ENCODE data around the gene KIF5C.
A peak's percentile ranks its signal among the peaks of the same experiment; 100 is the strongest.

Gene KIF5C

DNA sequence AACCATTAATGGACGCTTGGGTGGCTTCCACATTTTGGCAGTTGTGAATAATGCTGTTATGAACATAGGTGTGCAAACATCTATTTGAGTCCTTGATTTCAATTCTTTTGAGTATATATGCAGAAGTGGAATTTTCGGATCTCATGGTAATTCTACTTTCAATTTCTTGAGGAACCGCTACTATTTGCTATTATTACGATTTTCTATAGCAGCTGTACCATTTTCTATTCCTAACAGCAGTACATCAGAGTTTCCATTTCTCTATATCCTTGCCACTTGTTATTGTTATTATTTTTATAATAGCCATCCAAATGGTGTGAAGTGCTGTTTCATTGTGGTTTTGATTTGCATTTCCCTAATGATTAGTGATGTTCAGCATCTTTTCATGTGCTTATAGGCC is 69.5 kb downstream of the KIF5C start:
- Histone ChIP-seq H3K4me3 (ENCODE audit: control insufficient read depth in 1 of 7, extremely low read depth in 1 of 7, insufficient read depth in 4 of 7, low read depth in 2 of 7, low read length in 6 of 7) (no peak overlapping the region), H3K27me3 (replicated peaks in 2 of 5; ENCODE audit: control insufficient read depth in 4 of 5, insufficient read depth in 5 of 5, low read length in 4 of 5) (no peaks in the 10 kb centered on the region), H3K36me3 (ENCODE audit: control insufficient read depth in 4 of 4, insufficient read depth in 4 of 4, low read length in 3 of 4) (no peaks in the 10 kb centered on the region), H3K27ac (ENCODE audit: insufficient read depth in 1 of 2, low read depth in 1 of 2, low read length in 2 of 2, poor library complexity in 1 of 2, severe bottlenecking in 2 of 2) (no peak overlapping the region), H3K9me3 (ENCODE audit: control extremely low read depth in 1 of 5, control insufficient read depth in 4 of 5, insufficient read depth in 2 of 5, low read depth in 1 of 5, low read length in 4 of 5) (no peaks in the 10 kb centered on the region), H3K4me1 (ENCODE audit: control extremely low read depth in 1 of 4, control insufficient read depth in 4 of 4, insufficient read depth in 4 of 4, low read length in 3 of 4) (peaks cover 8 to 27% (median 17%) of the 10 kb centered on the region in 4 experiments)
- no peak for DNase-seq
- CTCF ChIA-PET = interaction anchor here (1.2 to 1.3 kb wide), 2 partner anchors 17 to 21 kb away, joined by 3 to 4 read pairs; no protein-coding TSS in a partner anchor
- WGBS (ENCODE audit: insufficient coverage) = 90% methylated on average over 2 of the region's 4 CpGs
- POLR2A ChIA-PET = no interaction called here

GRCh38 chr2:148947299-148947698 is 72.3 kb downstream of the KIF5C start:
- no peaks in the 10 kb centered on the region for H3K9me3 ChIP-seq (ENCODE audit: control extremely low read depth in 1 of 5, control insufficient read depth in 4 of 5, insufficient read depth in 2 of 5, low read depth in 1 of 5, low read length in 4 of 5)
- H3K4me1 ChIP-seq (ENCODE audit: control extremely low read depth in 1 of 4, control insufficient read depth in 4 of 4, insufficient read depth in 4 of 4, low read length in 3 of 4) = peaks cover 9 to 44% (median 24%) of the 10 kb centered on the region in 4 experiments
- no peak for DNase-seq
- WGBS (ENCODE audit: insufficient coverage) = 96% methylated on average over 7 of the region's 7 CpGs
- POLR2A ChIA-PET = no interaction called here
- no peak overlapping the region for H3K4me3 ChIP-seq (ENCODE audit: control insufficient read depth in 1 of 7, extremely low read depth in 1 of 7, insufficient read depth in 4 of 7, low read depth in 2 of 7, low read length in 6 of 7)
- CTCF ChIA-PET = interaction anchor here (1.9 kb wide), 1 partner anchor 28 kb away, joined by 5 read pairs; no protein-coding TSS in a partner anchor
- no peak overlapping the region for H3K27ac ChIP-seq (ENCODE audit: insufficient read depth in 1 of 2, low read depth in 1 of 2, low read length in 2 of 2, poor library complexity in 1 of 2, severe bottlenecking in 2 of 2)
- no peaks in the 10 kb centered on the region for H3K36me3 ChIP-seq (ENCODE audit: control insufficient read depth in 4 of 4, insufficient read depth in 4 of 4, low read length in 3 of 4)
- no peaks in the 10 kb centered on the region for H3K27me3 ChIP-seq (replicated peaks in 2 of 5; ENCODE audit: control insufficient read depth in 4 of 5, insufficient read depth in 5 of 5, low read length in 4 of 5)

DNA sequence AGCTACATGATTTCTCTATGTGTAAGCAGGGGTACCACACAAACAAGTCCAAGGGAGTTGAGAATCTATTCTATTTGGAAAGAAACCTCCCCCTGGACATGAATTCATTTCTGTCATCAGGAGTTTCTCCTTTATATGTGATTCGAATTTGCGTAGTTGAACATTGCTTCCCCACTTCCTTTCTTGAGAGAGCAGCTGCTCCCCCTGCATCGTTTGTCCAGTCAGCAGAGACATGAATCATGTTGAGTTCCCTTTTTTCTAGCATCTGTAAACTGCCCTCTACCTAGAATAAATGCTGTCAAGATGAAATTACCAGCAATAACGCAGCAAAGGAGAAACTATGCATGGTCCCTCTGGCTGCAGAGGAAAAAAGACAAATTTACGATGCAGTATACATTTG is 73.8 kb downstream of the KIF5C start:
- ChIA-PET POLR2A (interaction anchor here (0.6 kb wide), 1 partner anchor 460 kb away, joined by 3 read pairs; no protein-coding TSS in a partner anchor), CTCF (interaction anchor here (1.1 to 1.9 kb wide), 3 partner anchors 17 to 408 kb away, joined by 3 to 6 read pairs (median 3); no protein-coding TSS in a partner anchor)
- no peaks in the 10 kb centered on the region for H3K9me3 ChIP-seq (ENCODE audit: control extremely low read depth in 1 of 5, control insufficient read depth in 4 of 5, insufficient read depth in 2 of 5, low read depth in 1 of 5, low read length in 4 of 5)
- H3K4me3 ChIP-seq (ENCODE audit: control insufficient read depth in 1 of 7, extremely low read depth in 1 of 7, insufficient read depth in 4 of 7, low read depth in 2 of 7, low read length in 6 of 7) = peak overlapping the region in 1 of 7 experiments; percentile 37
- 0% methylated on average over 1 of the region's 5 CpGs for WGBS (ENCODE audit: insufficient coverage)
- H3K4me1 ChIP-seq (ENCODE audit: control extremely low read depth in 1 of 4, control insufficient read depth in 4 of 4, insufficient read depth in 4 of 4, low read length in 3 of 4) = peaks cover 7 to 43% (median 32%) of the 10 kb centered on the region in 4 experiments
- H3K27me3 ChIP-seq (replicated peaks in 2 of 5; ENCODE audit: control insufficient read depth in 4 of 5, insufficient read depth in 5 of 5, low read length in 4 of 5) = no peaks in the 10 kb centered on the region
- H3K36me3 ChIP-seq (ENCODE audit: control insufficient read depth in 4 of 4, insufficient read depth in 4 of 4, low read length in 3 of 4) = no peaks in the 10 kb centered on the region
- H3K27ac ChIP-seq (ENCODE audit: insufficient read depth in 1 of 2, low read depth in 1 of 2, low read length in 2 of 2, poor library complexity in 1 of 2, severe bottlenecking in 2 of 2) = peak overlapping the region in 1 of 2 experiments; percentile 16
- DNase-seq = peak; percentile 73 to 96 (median 94)

DNA sequence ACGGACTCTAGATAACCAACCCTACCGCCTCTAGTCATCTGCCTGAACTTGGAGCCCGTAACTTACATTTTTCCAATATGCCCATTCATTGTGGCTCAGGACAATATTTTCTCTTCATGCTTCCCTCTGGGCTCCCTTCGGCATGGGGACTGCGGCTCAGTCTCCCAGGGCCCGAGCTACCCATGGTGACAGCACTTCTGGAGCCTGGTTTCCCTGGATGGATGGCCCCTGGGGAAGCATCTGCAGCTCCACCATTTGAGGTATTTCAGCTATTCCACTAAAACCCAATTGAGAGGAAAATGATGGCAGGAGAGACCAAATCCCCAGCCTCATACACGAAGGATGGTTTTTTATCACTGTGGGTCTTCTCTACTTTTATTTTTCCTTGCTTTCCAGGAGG is 74.3 kb downstream of the KIF5C start:
- H3K9me3 ChIP-seq (ENCODE audit: control extremely low read depth in 1 of 5, control insufficient read depth in 4 of 5, insufficient read depth in 2 of 5, low read depth in 1 of 5, low read length in 4 of 5) = no peaks in the 10 kb centered on the region
- no peak for DNase-seq
- ChIA-PET POLR2A (no interaction called here), CTCF (interaction anchor here (1.4 to 1.9 kb wide), 2 partner anchors 17 to 21 kb away, joined by 3 to 6 read pairs; no protein-coding TSS in a partner anchor)
- no peak overlapping the region for H3K27ac ChIP-seq (ENCODE audit: insufficient read depth in 1 of 2, low read depth in 1 of 2, low read length in 2 of 2, poor library complexity in 1 of 2, severe bottlenecking in 2 of 2)
- H3K36me3 ChIP-seq (ENCODE audit: control insufficient read depth in 4 of 4, insufficient read depth in 4 of 4, low read length in 3 of 4) = no peaks in the 10 kb centered on the region
- peaks cover 7 to 43% (median 32%) of the 10 kb centered on the region in 4 experiments for H3K4me1 ChIP-seq (ENCODE audit: control extremely low read depth in 1 of 4, control insufficient read depth in 4 of 4, insufficient read depth in 4 of 4, low read length in 3 of 4)
- WGBS (ENCODE audit: insufficient coverage) = 90% methylated on average over 7 of the region's 7 CpGs
- H3K4me3 ChIP-seq (ENCODE audit: control insufficient read depth in 1 of 7, extremely low read depth in 1 of 7, insufficient read depth in 4 of 7, low read depth in 2 of 7, low read length in 6 of 7) = no peak overlapping the region
- no peaks in the 10 kb centered on the region for H3K27me3 ChIP-seq (replicated peaks in 2 of 5; ENCODE audit: control insufficient read depth in 4 of 5, insufficient read depth in 5 of 5, low read length in 4 of 5)

GRCh38 chr2:148952621-148953020 is 77.6 kb downstream of the KIF5C start:
- 0% methylated on average over 4 of the region's 5 CpGs for WGBS (ENCODE audit: insufficient coverage)
- Histone ChIP-seq H3K4me3 (ENCODE audit: control insufficient read depth in 1 of 7, extremely low read depth in 1 of 7, insufficient read depth in 4 of 7, low read depth in 2 of 7, low read length in 6 of 7) (peak overlapping the region in 1 of 7 experiments; percentile 7), H3K4me1 (ENCODE audit: control extremely low read depth in 1 of 4, control insufficient read depth in 4 of 4, insufficient read depth in 4 of 4, low read length in 3 of 4) (peaks cover 7 to 42% (median 30%) of the 10 kb centered on the region in 4 experiments), H3K9me3 (ENCODE audit: control extremely low read depth in 1 of 5, control insufficient read depth in 4 of 5, insufficient read depth in 2 of 5, low read depth in 1 of 5, low read length in 4 of 5) (no peaks in the 10 kb centered on the region), H3K27ac (ENCODE audit: insufficient read depth in 1 of 2, low read depth in 1 of 2, low read length in 2 of 2, poor library complexity in 1 of 2, severe bottlenecking in 2 of 2) (no peak overlapping the region), H3K36me3 (ENCODE audit: control insufficient read depth in 4 of 4, insufficient read depth in 4 of 4, low read length in 3 of 4) (no peaks in the 10 kb centered on the region), H3K27me3 (replicated peaks in 2 of 5; ENCODE audit: control insufficient read depth in 4 of 5, insufficient read depth in 5 of 5, low read length in 4 of 5) (no peaks in the 10 kb centered on the region)
- peak; percentile 58 to 90 (median 89) for DNase-seq
- ChIA-PET CTCF (interaction anchor here (1.0 kb wide), 1 partner anchor 32 kb away, joined by 3 read pairs; no protein-coding TSS in a partner anchor), POLR2A (interaction anchor here (1.1 kb wide), 1 partner anchor 13 kb away, joined by 3 read pairs; no protein-coding TSS in a partner anchor)

GRCh38 chr2:148953426-148953825 is 78.4 kb downstream of the KIF5C start:
- 100% methylated on average over 5 of the region's 6 CpGs for WGBS (ENCODE audit: insufficient coverage)
- H3K27me3 ChIP-seq (replicated peaks in 2 of 5; ENCODE audit: control insufficient read depth in 4 of 5, insufficient read depth in 5 of 5, low read length in 4 of 5) = no peaks in the 10 kb centered on the region
- CTCF ChIA-PET = no interaction called here

DNA sequence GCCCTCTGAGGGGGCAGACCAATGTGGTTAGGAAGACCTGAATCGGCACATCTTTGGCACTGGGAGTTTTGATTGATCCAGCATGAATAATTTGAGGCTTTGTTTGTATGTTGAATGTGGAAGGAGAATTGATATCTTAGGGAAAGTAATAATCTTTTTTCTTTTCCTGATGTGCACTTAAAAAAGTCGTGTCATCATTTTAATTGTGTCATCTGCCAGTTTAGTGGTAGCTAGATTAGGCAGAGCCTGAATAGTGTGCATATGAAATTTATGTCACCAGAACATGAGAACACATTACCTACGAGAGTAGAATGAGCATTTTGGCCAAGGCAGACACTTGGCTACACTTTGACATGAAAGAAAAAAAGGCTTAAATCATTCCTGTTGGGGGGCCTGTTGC is 79.5 kb downstream of the KIF5C start:
- peaks cover 4 to 25% (median 14%) of the 10 kb centered on the region in 4 experiments for H3K4me1 ChIP-seq (ENCODE audit: control extremely low read depth in 1 of 4, control insufficient read depth in 4 of 4, insufficient read depth in 4 of 4, low read length in 3 of 4)
- H3K36me3 ChIP-seq (ENCODE audit: control insufficient read depth in 4 of 4, insufficient read depth in 4 of 4, low read length in 3 of 4) = no peaks in the 10 kb centered on the region
- H3K27ac ChIP-seq (ENCODE audit: insufficient read depth in 1 of 2, low read depth in 1 of 2, low read length in 2 of 2, poor library complexity in 1 of 2, severe bottlenecking in 2 of 2) = no peak overlapping the region
- H3K4me3 ChIP-seq (ENCODE audit: control insufficient read depth in 1 of 7, extremely low read depth in 1 of 7, insufficient read depth in 4 of 7, low read depth in 2 of 7, low read length in 6 of 7) = no peak overlapping the region
- no peak for DNase-seq
- H3K27me3 ChIP-seq (replicated peaks in 2 of 5; ENCODE audit: control insufficient read depth in 4 of 5, insufficient read depth in 5 of 5, low read length in 4 of 5) = no peaks in the 10 kb centered on the region
- WGBS (ENCODE audit: insufficient coverage) = 87% methylated on average over 2 of the region's 3 CpGs
- no peaks in the 10 kb centered on the region for H3K9me3 ChIP-seq (ENCODE audit: control extremely low read depth in 1 of 5, control insufficient read depth in 4 of 5, insufficient read depth in 2 of 5, low read depth in 1 of 5, low read length in 4 of 5)
- ChIA-PET POLR2A (no interaction called here), CTCF (interaction anchor here (0.7 to 1.2 kb wide), 2 partner anchors 18 to 27 kb away, joined by 3 to 4 read pairs; no protein-coding TSS in a partner anchor)

More at GRCh38 chr2:148953426-148953825, 78.4 kb downstream of the KIF5C start:
- POLR2A ChIA-PET = no interaction called here
- Histone ChIP-seq H3K9me3 (ENCODE audit: control extremely low read depth in 1 of 5, control insufficient read depth in 4 of 5, insufficient read depth in 2 of 5, low read depth in 1 of 5, low read length in 4 of 5) (no peaks in the 10 kb centered on the region), H3K4me1 (ENCODE audit: control extremely low read depth in 1 of 4, control insufficient read depth in 4 of 4, insufficient read depth in 4 of 4, low read length in 3 of 4) (peaks cover 6 to 36% (median 25%) of the 10 kb centered on the region in 4 experiments), H3K27ac (ENCODE audit: insufficient read depth in 1 of 2, low read depth in 1 of 2, low read length in 2 of 2, poor library complexity in 1 of 2, severe bottlenecking in 2 of 2) (no peak overlapping the region), H3K4me3 (ENCODE audit: control insufficient read depth in 1 of 7, extremely low read depth in 1 of 7, insufficient read depth in 4 of 7, low read depth in 2 of 7, low read length in 6 of 7) (no peak overlapping the region), H3K36me3 (ENCODE audit: control insufficient read depth in 4 of 4, insufficient read depth in 4 of 4, low read length in 3 of 4) (no peaks in the 10 kb centered on the region)
- DNase-seq = no peak

All from common myeloid progenitor, CD34-positive (primary cell).